ENCODE measurements around the gene UGGT1. TPM values are rescaled to one million over a fixed set of nuclear protein-coding genes. Genes with fewer than 3 reads are reported as not detected.

The UGGT1 gene
- total RNA-seq, 1 experiment from 2014 or later: 51.8 TPM

DNA sequence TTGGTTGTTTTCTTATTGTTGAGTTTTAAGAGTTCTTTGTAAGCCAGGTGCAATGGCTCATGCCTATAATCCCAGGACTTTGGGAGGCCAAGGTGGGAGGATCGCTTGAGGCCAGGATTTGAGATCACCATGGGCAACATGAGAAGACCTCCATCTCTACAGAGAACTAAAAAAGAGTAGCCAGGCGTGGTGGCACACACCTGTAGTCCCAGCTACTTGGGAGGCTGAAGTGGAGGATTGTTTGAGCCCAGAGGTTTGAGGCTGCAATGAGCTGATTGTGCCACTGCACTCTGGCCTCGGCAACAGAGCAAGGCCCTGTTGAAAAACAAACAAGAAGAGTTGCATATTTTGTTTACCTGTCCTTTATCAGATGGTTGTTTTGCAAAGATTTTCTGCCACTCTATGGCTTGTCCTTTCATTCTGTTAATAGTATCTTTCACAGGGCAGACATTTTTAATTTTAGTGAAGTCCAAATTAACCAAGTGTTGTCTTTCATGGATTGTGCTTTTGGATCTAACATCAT lies 46.2 kb downstream of the UGGT1 start:
- H2AFZ ChIP-seq (ENCODE audit: low read depth, low read length, poor library complexity, severe bottlenecking): no peak overlapping the region

DNA sequence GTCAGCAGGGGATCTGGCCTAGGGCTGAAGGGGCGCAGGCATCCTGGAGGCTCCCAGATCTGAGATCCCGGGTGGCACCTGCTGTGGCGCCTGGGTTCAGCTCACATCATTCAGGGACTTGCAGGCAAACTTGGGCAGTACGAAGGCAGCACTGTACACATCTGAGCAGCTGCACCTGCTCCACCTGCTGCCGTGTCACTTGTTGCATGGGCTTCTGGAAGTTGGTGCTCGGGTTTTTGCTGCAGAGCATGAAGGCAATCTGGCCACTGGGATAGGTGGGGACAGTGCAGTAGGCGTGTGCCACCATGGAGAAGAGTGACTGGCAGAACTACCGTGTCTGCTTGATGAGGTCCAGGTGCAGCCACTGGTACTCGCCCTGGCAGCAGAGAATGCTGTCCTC lies 48.6 kb downstream of the UGGT1 start:
- H3K27ac ChIP-seq (ENCODE audit: low read depth, low read length): no peak overlapping the region
- no peaks in the 10 kb centered on the region for H3K27me3 ChIP-seq (ENCODE audit: insufficient read depth, low read length)
- ChIA-PET RAD21 (ENCODE audit: low non-redundant PET in 1 of 2, low total read pairs in 2 of 2, uncharacterized antibody in 2 of 2, unreplicated experiment in 2 of 2) (no interaction called here), CTCF (no interaction called here), POLR2A (no interaction called here)
- H3K4me1 ChIP-seq (ENCODE audit: control insufficient read depth in 1 of 2, insufficient read depth in 2 of 2, low read length in 2 of 2): no peaks in the 10 kb centered on the region
- DNase-seq (ENCODE audit: low read depth, low spot score) (no peak), ATAC-seq (no peak)
- H3K79me2 ChIP-seq (ENCODE audit: insufficient read depth, low read length): no peaks in the 10 kb centered on the region
- BruUV-seq (replicated peaks): no TSS peak
- no peak overlapping the region for H2AFZ ChIP-seq (ENCODE audit: low read depth, low read length, poor library complexity, severe bottlenecking)
- no peaks in the 10 kb centered on the region for H3K9me3 ChIP-seq (ENCODE audit: control insufficient read depth in 1 of 2, insufficient read depth in 1 of 2, low read depth in 1 of 2, low read length in 2 of 2)
- no peak overlapping the region for H3K4me3 ChIP-seq (replicated peaks in 1 of 2; ENCODE audit: low read depth in 1 of 2, low read length in 2 of 2)
- H3K4me2 ChIP-seq (ENCODE audit: low read length): no peak overlapping the region
- no peaks in the 10 kb centered on the region for H4K20me1 ChIP-seq (ENCODE audit: insufficient read depth)
- TF ChIP-seq ATF3 (IDR thresholded peaks at IDR 0.05) (no peak), SP1 (IDR thresholded peaks at IDR 0.05; ENCODE audit: low read depth) (no peak), POLR2AphosphoS5 (IDR thresholded peaks at IDR 0.05; ENCODE audit: low read depth, low read length) (no peak), ZNF274 (IDR thresholded peaks at IDR 0.05; ENCODE audit: low read depth, low read length) (no peak), CEBPB (IDR thresholded peaks at IDR 0.05; ENCODE audit: low read depth) (no peak), EGR1 (IDR thresholded peaks at IDR 0.05; ENCODE audit: low read depth) (no peak), FOSL1 (IDR thresholded peaks at IDR 0.05; ENCODE audit: low read depth) (no peak)
- TF ChIP-seq, protein P1, sequence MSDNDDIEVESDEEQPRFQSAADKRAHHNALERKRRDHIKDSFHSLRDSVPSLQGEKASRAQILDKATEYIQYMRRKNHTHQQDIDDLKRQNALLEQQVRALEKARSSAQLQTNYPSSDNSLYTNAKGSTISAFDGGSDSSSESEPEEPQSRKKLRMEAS (IDR thresholded peaks at IDR 0.05): no peak
- no peaks in the 10 kb centered on the region for H3K9me2 ChIP-seq (ENCODE audit: insufficient read depth)
- intact Hi-C loops (cut with micrococcal nuclease): no loop called here
- H3K9ac ChIP-seq (ENCODE audit: low read length): no peak overlapping the region
- peaks cover 14 to 33% of the 10 kb centered on the region in 2 experiments; a peak in 3 of 4 replicates for H3K36me3 ChIP-seq (ENCODE audit: control insufficient read depth in 1 of 2, insufficient read depth in 2 of 2, low read length in 2 of 2)

More for the DNA sequence above, 46.2 kb downstream of the UGGT1 start:
- POLR2A ChIA-PET: no interaction called here
- DNase-seq (ENCODE audit: low read depth, low spot score) (no peak), ATAC-seq (no peak)
- TF ChIP-seq SP1 (IDR thresholded peaks at IDR 0.05; ENCODE audit: low read depth) (no peak), ZFX (IDR thresholded peaks at IDR 0.05) (no peak), JUND (IDR thresholded peaks at IDR 0.05) (no peak)
- Histone ChIP-seq H3K4me2 (ENCODE audit: low read length) (no peak overlapping the region), H3K27ac (ENCODE audit: low read depth, low read length) (no peak overlapping the region), H3K9me2 (ENCODE audit: insufficient read depth) (no peaks in the 10 kb centered on the region), H3K79me2 (ENCODE audit: insufficient read depth, low read length) (no peaks in the 10 kb centered on the region), H3K36me3 (ENCODE audit: control insufficient read depth in 1 of 2, insufficient read depth in 2 of 2, low read length in 2 of 2) (peaks cover 30 to 45% of the 10 kb centered on the region in 2 experiments; a peak in 3 of 4 replicates), H3K9me3 (ENCODE audit: control insufficient read depth in 1 of 2, insufficient read depth in 1 of 2, low read depth in 1 of 2, low read length in 2 of 2) (no peaks in the 10 kb centered on the region), H3K9ac (ENCODE audit: low read length) (no peak overlapping the region), H3K4me1 (ENCODE audit: control insufficient read depth in 1 of 2, insufficient read depth in 2 of 2, low read length in 2 of 2) (no peaks in the 10 kb centered on the region), H3K27me3 (ENCODE audit: insufficient read depth, low read length) (no peaks in the 10 kb centered on the region), H3K4me3 (replicated peaks in 1 of 2; ENCODE audit: low read depth in 1 of 2, low read length in 2 of 2) (no peak overlapping the region), H4K20me1 (ENCODE audit: insufficient read depth) (no peaks in the 10 kb centered on the region)
- CTCF ChIA-PET: no interaction called here
- no TSS peak for BruUV-seq (replicated peaks)
- RAD21 ChIA-PET (ENCODE audit: low non-redundant PET in 1 of 2, low total read pairs in 2 of 2, uncharacterized antibody in 2 of 2, unreplicated experiment in 2 of 2): no interaction called here
- intact Hi-C loops (cut with micrococcal nuclease): no loop called here

Measured in HCT116 (cell line).